GM12878 (cell line): ENCODE results near the gene PCAT6.

Experiments used
- BRCA1 ChIP-seq: IDR thresholded peaks from 2 replicates; pipeline ENCODE4 v1.6.1; 2011; ENCODE audit warnings: low read depth, low read length, improper control_type of control experiment
- CEBPB ChIP-seq, 2 experiments: fragments of 150-350 bp in 1 of 2; IDR thresholded peaks; 2 replicates each; pipeline ENCODE4 v1.6.1; 2012 to 2014; ENCODE audit warnings: low read depth in 2 of 2, low read length in 2 of 2, borderline replicate concordance in 1 of 2, inconsistent platforms in 1 of 2
- EZH2 ChIP-seq: IDR thresholded peaks from 2 replicates; pipeline ENCODE4 v1.6.1; 2012; ENCODE audit warnings: low read depth, mild to moderate bottlenecking, control low read depth, inconsistent platforms, low read length, borderline replicate concordance; ENCODE audit not compliant: control insufficient read depth
- HDAC2 ChIP-seq: fragments of 200-600 bp; sonication (generic); IDR thresholded peaks from 2 replicates; pipeline ENCODE4 v1.6.1; 2017
- NR2C2 ChIP-seq: IDR thresholded peaks from 2 replicates; pipeline ENCODE4 v1.6.1; 2011; ENCODE audit warnings: borderline replicate concordance, low read depth; ENCODE audit not compliant: control insufficient read depth, insufficient read length
- RCOR1 ChIP-seq: conservative IDR thresholded peaks from 2 replicates; pipeline ENCODE4 v1.6.1; 2012; ENCODE audit warnings: low read depth, low read length, improper control_type of control experiment
- SIN3A ChIP-seq: IDR thresholded peaks from 2 replicates; pipeline ENCODE4 v1.6.1; 2012; ENCODE audit warnings: low read depth, low read length, improper control_type of control experiment
- TF ChIP-seq, protein P1 (sequence below), 3 experiments: IDR thresholded peaks in 2 of 3; conservative IDR thresholded peaks in 1 of 3; 2 replicates each; pipeline ENCODE4 v1.5.1; 2011; ENCODE audit warnings: low read depth in 3 of 3, low read length in 3 of 3, mild to moderate bottlenecking in 3 of 3, control low read depth in 2 of 3, moderate library complexity in 2 of 3, inconsistent platforms in 1 of 3, mixed read lengths in 1 of 3; ENCODE audit not compliant: control insufficient read depth in 2 of 3, insufficient read depth in 1 of 3; ENCODE audit errors: extremely low read depth in 1 of 3

DNA sequence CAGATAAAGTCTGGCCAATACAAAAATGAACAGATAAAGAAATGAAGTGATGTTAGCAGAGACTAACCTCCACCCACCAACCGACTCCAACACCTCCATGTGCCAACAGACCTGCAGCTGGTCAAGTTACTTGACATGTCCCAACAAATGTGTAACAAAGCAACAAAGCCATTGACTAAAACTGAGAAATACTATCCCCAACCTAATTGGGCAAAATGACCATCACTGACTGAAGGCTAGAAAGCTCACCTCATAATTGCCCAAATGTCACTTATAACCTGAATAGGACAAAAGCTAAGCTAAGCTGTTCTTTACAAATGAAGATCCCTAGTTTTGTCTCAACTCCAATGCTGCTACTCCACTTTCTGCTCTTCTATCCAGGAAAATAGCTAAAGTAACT is 10.0 kb upstream of the PCAT6 start:
- TF ChIP-seq RCOR1: no peak
- TF ChIP-seq NR2C2: no peak
- TF ChIP-seq SIN3A: no peak
- TF ChIP-seq CEBPB (IDR thresholded peaks at IDR 0.05; ENCODE audit: borderline replicate concordance in 1 of 2, low read depth in 2 of 2, low read length in 2 of 2): no peak
- no peak for TF ChIP-seq EZH2
- TF ChIP-seq, protein P1, sequence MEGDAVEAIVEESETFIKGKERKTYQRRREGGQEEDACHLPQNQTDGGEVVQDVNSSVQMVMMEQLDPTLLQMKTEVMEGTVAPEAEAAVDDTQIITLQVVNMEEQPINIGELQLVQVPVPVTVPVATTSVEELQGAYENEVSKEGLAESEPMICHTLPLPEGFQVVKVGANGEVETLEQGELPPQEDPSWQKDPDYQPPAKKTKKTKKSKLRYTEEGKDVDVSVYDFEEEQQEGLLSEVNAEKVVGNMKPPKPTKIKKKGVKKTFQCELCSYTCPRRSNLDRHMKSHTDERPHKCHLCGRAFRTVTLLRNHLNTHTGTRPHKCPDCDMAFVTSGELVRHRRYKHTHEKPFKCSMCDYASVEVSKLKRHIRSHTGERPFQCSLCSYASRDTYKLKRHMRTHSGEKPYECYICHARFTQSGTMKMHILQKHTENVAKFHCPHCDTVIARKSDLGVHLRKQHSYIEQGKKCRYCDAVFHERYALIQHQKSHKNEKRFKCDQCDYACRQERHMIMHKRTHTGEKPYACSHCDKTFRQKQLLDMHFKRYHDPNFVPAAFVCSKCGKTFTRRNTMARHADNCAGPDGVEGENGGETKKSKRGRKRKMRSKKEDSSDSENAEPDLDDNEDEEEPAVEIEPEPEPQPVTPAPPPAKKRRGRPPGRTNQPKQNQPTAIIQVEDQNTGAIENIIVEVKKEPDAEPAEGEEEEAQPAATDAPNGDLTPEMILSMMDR (IDR thresholded peaks at IDR 0.05 in 2 of 3, conservative IDR thresholded peaks at IDR 0.05 in 1 of 3; ENCODE audit: control insufficient read depth in 2 of 3, extremely low read depth in 1 of 3, insufficient read depth in 1 of 3, low read depth in 3 of 3, low read length in 3 of 3): no peak
- no peak for TF ChIP-seq BRCA1
- TF ChIP-seq HDAC2: no peak
